Neural cell (in vitro differentiated cells): ENCODE results near the gene TUBA4B. TPM values are rescaled to one million over a fixed set of nuclear protein-coding genes. Genes with fewer than 3 reads are reported as not detected.

ENCODE experiments used
- H2AFZ ChIP-seq: fragments of 200-600, 300-800 bp; sonication (generic), shearing (Covaris generic); 2 replicates; pipeline ENCODE4 v1.6.0; 2014; ENCODE audit warnings: low read depth, mild to moderate bottlenecking, antibody characterized with exemption, low read length, moderate library complexity
- H3F3A ChIP-seq: fragments of 200-600 bp; shearing (Covaris generic); 2 replicates; pipeline ENCODE4 v1.6.1; 2016; ENCODE audit warnings: mild to moderate bottlenecking, moderate library complexity, mixed read lengths, antibody characterized with exemption, low read length; ENCODE audit not compliant: insufficient read depth, poor library complexity, severe bottlenecking
- H3K27ac ChIP-seq: fragments of 200-600, 300-800 bp; sonication (generic), shearing (Covaris generic); 2 replicates; pipeline ENCODE4 v1.5.1; 2014; ENCODE audit warnings: mild to moderate bottlenecking, low read length, moderate library complexity
- H3K27me3 ChIP-seq: fragments of 300-800, 200-600 bp; sonication (generic), shearing (Covaris generic); 2 replicates; pipeline ENCODE4 v1.6.0; 2014; ENCODE audit warnings: mild to moderate bottlenecking, low read depth, low read length, moderate library complexity; ENCODE audit not compliant: insufficient read depth
- H3K36me3 ChIP-seq: fragments of 300-800, 200-600 bp; sonication (generic), shearing (Covaris generic); 2 replicates; pipeline ENCODE4 v1.5.1; 2014; ENCODE audit warnings: mild to moderate bottlenecking, antibody characterized with exemption, low read length, moderate library complexity; ENCODE audit not compliant: insufficient read depth
- H3K4me2 ChIP-seq: fragments of 300-800, 200-600 bp; sonication (generic), shearing (Covaris generic); 2 replicates; pipeline ENCODE4 v1.6.0; 2014; ENCODE audit warnings: mild to moderate bottlenecking, low read length
- H3K4me3 ChIP-seq: fragments of 300-800, 200-600 bp; sonication (generic), shearing (Covaris generic); 2 replicates; pipeline ENCODE4 v1.5.1; 2014; ENCODE audit warnings: mild to moderate bottlenecking, low read length, moderate library complexity
- H3K79me2 ChIP-seq: fragments of 200-600 bp; shearing (Covaris generic); replicated peaks from 2 replicates; pipeline ENCODE4 v1.6.0; 2014; ENCODE audit warnings: mild to moderate bottlenecking, low read length, moderate library complexity; ENCODE audit not compliant: insufficient read depth
- H3K9ac ChIP-seq: fragments of 300-800, 200-600 bp; sonication (generic), shearing (Covaris generic); 2 replicates; pipeline ENCODE4 v1.6.1; 2016; ENCODE audit warnings: mild to moderate bottlenecking, low read length, mixed read lengths
- H3K9me2 ChIP-seq: fragments of 200-600 bp; shearing (Covaris generic); 2 replicates; pipeline ENCODE4 v1.6.1; 2016; ENCODE audit warnings: mild to moderate bottlenecking, low read length, mixed read lengths; ENCODE audit not compliant: insufficient read depth
- H3K9me3 ChIP-seq: fragments of 200-600, 300-800 bp; sonication (generic), shearing (Covaris generic); 2 replicates; pipeline ENCODE4 v1.6.1; 2016; ENCODE audit warnings: mild to moderate bottlenecking, mixed run types, low read length, moderate library complexity, mixed read lengths
- H4K20me1 ChIP-seq: fragments of 200-600 bp; shearing (Covaris generic); 2 replicates; pipeline ENCODE4 v1.6.1; 2016; ENCODE audit warnings: mild to moderate bottlenecking, mixed run types; ENCODE audit not compliant: insufficient read depth
- CTCF ChIP-seq: fragments of 450-650 bp; IDR thresholded peaks from 2 replicates; pipeline ENCODE4 v1.5.1; 2014; ENCODE audit warnings: antibody characterized with exemption, mild to moderate bottlenecking, moderate library complexity; ENCODE audit not compliant: poor library complexity, severe bottlenecking
- EP300 ChIP-seq: fragments of 450-650 bp; conservative IDR thresholded peaks from 2 replicates; pipeline ENCODE4 v1.6.1; 2014; ENCODE audit warnings: antibody characterized with exemption, mild to moderate bottlenecking, moderate library complexity; ENCODE audit not compliant: poor library complexity, severe bottlenecking
- EZH2 ChIP-seq: fragments of 200-600, 300-800 bp; shearing (Covaris generic), sonication (generic); IDR thresholded peaks from 2 replicates; pipeline ENCODE4 v1.6.1; 2014; ENCODE audit warnings: antibody characterized with exemption, low read length, borderline replicate concordance, mild to moderate bottlenecking; ENCODE audit not compliant: insufficient read depth, poor library complexity, severe bottlenecking
- MXI1 ChIP-seq: fragments of 450-650 bp; conservative IDR thresholded peaks from 2 replicates; pipeline ENCODE4 v1.6.1; 2014; ENCODE audit warnings: antibody characterized with exemption, mild to moderate bottlenecking; ENCODE audit not compliant: poor library complexity, severe bottlenecking
- POLR2AphosphoS5 ChIP-seq: IDR thresholded peaks from 2 replicates; pipeline ENCODE4 v1.6.1; 2012
- RAD21 ChIP-seq: fragments of 450-650 bp; conservative IDR thresholded peaks from 2 replicates; pipeline ENCODE4 v1.6.1; 2014; ENCODE audit warnings: antibody characterized with exemption, mild to moderate bottlenecking, moderate library complexity
- SMC3 ChIP-seq: fragments of 450-650 bp; conservative IDR thresholded peaks from 2 replicates; pipeline ENCODE4 v1.6.1; 2014; ENCODE audit warnings: antibody characterized with exemption, mild to moderate bottlenecking, moderate library complexity; ENCODE audit not compliant: poor library complexity
- TAF1 ChIP-seq: IDR thresholded peaks from 2 replicates; pipeline ENCODE4 v1.6.1; 2012; ENCODE audit warnings: low read depth
- polyA plus RNA-seq: library from polyadenylated mRNA; depleted of rRNA; stranded (reverse); fragments of >200 nt; gene quantifications from 2 replicates; pipeline ENCODE4 v1.2.3, GENCODE V29; 2014
- TF ChIP-seq, protein P1 (sequence below): IDR thresholded peaks from 2 replicates; pipeline ENCODE4 v1.6.1; 2012; ENCODE audit warnings: borderline replicate concordance

Gene TUBA4B
- polyA plus RNA-seq, 1 donor from 2014 or later = not detected

GRCh38 chr2:219266886-219267285 is 13.8 kb downstream of the TUBA4B start:
- Histone ChIP-seq H3K27ac (no peak overlapping the region), H4K20me1 (no peaks in the 10 kb centered on the region), H3K79me2 (no peaks in the 10 kb centered on the region), H3K36me3 (no peaks in the 10 kb centered on the region), H3K27me3 (peaks cover 8% of the 10 kb centered on the region), H3K9ac (no peak overlapping the region), H3K9me2 (no peaks in the 10 kb centered on the region), H3K4me2 (no peak overlapping the region), H3K4me3 (no peak overlapping the region), H3K9me3 (no peaks in the 10 kb centered on the region), H3F3A (no peaks in the 10 kb centered on the region), H2AFZ (no peak overlapping the region)
- TF ChIP-seq POLR2AphosphoS5 = no peak
- no peak for TF ChIP-seq SMC3
- TF ChIP-seq MXI1 = no peak
- no peak for TF ChIP-seq EZH2
- TF ChIP-seq, protein P1, sequence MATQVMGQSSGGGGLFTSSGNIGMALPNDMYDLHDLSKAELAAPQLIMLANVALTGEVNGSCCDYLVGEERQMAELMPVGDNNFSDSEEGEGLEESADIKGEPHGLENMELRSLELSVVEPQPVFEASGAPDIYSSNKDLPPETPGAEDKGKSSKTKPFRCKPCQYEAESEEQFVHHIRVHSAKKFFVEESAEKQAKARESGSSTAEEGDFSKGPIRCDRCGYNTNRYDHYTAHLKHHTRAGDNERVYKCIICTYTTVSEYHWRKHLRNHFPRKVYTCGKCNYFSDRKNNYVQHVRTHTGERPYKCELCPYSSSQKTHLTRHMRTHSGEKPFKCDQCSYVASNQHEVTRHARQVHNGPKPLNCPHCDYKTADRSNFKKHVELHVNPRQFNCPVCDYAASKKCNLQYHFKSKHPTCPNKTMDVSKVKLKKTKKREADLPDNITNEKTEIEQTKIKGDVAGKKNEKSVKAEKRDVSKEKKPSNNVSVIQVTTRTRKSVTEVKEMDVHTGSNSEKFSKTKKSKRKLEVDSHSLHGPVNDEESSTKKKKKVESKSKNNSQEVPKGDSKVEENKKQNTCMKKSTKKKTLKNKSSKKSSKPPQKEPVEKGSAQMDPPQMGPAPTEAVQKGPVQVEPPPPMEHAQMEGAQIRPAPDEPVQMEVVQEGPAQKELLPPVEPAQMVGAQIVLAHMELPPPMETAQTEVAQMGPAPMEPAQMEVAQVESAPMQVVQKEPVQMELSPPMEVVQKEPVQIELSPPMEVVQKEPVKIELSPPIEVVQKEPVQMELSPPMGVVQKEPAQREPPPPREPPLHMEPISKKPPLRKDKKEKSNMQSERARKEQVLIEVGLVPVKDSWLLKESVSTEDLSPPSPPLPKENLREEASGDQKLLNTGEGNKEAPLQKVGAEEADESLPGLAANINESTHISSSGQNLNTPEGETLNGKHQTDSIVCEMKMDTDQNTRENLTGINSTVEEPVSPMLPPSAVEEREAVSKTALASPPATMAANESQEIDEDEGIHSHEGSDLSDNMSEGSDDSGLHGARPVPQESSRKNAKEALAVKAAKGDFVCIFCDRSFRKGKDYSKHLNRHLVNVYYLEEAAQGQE = no peak
- no peak for TF ChIP-seq CTCF
- no peak for TF ChIP-seq TAF1
- TF ChIP-seq RAD21 = no peak
- TF ChIP-seq EP300 = no peak

DNA sequence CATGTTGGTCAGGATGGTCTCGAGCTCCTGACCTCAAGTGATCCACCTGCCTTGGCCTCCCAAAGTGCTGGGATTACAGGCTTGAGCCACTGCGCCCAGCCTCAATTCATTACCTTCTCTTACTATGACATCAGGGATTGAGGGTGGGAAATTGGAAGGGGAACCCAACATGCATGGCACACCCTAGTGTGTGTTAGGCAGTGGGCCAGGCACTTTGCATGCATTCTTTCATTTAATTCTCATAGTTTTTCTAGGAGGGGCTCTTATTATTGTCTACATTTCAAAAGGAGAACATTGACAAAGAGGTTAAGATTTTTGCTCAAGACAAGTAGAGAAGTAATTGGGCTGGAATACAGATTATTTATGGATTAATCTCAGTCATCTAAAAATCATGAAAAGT is 15.3 kb downstream of the TUBA4B start:
- peaks cover 11% of the 10 kb centered on the region for H3K27me3 ChIP-seq
- no peaks in the 10 kb centered on the region for H3K9me3 ChIP-seq

More for the DNA sequence above, 15.3 kb downstream of the TUBA4B start:
- Histone ChIP-seq H2AFZ (no peak overlapping the region), H3K9me2 (no peaks in the 10 kb centered on the region), H3K36me3 (no peaks in the 10 kb centered on the region), H3K79me2 (no peaks in the 10 kb centered on the region), H3F3A (no peaks in the 10 kb centered on the region), H3K4me3 (no peak overlapping the region), H4K20me1 (no peaks in the 10 kb centered on the region), H3K4me2 (no peak overlapping the region), H3K27ac (no peak overlapping the region), H3K9ac (no peak overlapping the region)
- TF ChIP-seq CTCF (no peak), MXI1 (no peak), POLR2AphosphoS5 (no peak), TAF1 (no peak), EP300 (no peak), EZH2 (no peak), SMC3 (no peak), RAD21 (no peak)
- TF ChIP-seq, protein P1 = no peak
